HG03060 (cell line): ENCODE measurements around the gene NT5C1A.

Experiments used
- ATAC-seq: cut with Tn5 transposase; IDR thresholded peaks from one replicate; pipeline ENCODE4 v1.9.1; 2021; ENCODE audit warnings: low read depth, moderate number of reproducible peaks; ENCODE audit not compliant: unreplicated experiment

Gene NT5C1A

GRCh38 chr1:39614488-39614887, 57.4 kb downstream of the NT5C1A start:
- no peak for ATAC-seq

GRCh38 chr1:39613250-39613649, 58.7 kb downstream of the NT5C1A start:
- no peak for ATAC-seq

- ATAC-seq: no peak
Measured at GRCh38 chr1:39609618-39610331, 62.1 kb downstream of the NT5C1A start.
